Thoracic aorta (tissue), 2 donors: ENCODE measurements around the gene WFDC11. TPM values are rescaled to one million over a fixed set of nuclear protein-coding genes. Genes with fewer than 3 reads are reported as not detected.
"Not testable (repeated sequence)": the region's sequence is repeated elsewhere in the genome, so short reads cannot be mapped to it uniquely, and the experiment has no call there.

ENCODE experiments used
- ATAC-seq: fragments of 150-250 bp; one replicate; pipeline ENCODE4 v1.8.0; 2017; ENCODE audit warnings: low read depth; ENCODE audit not compliant: insufficient number of reproducible peaks, low FRiP score
- DNase-seq: peaks from one replicate; pipeline ENCODE4 v3.0.0-alpha.2; 2020; ENCODE audit warnings: low spot score
- H3K27ac ChIP-seq, 2 donors: fragments of 200-600 bp; sonication (generic); 1 replicate in 1 of 2; 2 replicates in 1 of 2; pipeline ENCODE4 v1.5.1; 2016; ENCODE audit warnings: mild to moderate bottlenecking in 2 of 2, moderate library complexity in 2 of 2
- H3K27me3 ChIP-seq: fragments of 200-600 bp; sonication (generic); replicated peaks from 2 replicates; pipeline ENCODE4 v1.6.0; 2016; ENCODE audit warnings: mild to moderate bottlenecking; ENCODE audit not compliant: insufficient read depth
- H3K36me3 ChIP-seq: fragments of 200-600 bp; sonication (generic); one replicate; pipeline ENCODE4 v1.5.1; 2016
- H3K4me1 ChIP-seq, 2 donors: fragments of 200-600 bp; sonication (generic); 1 replicate in 1 of 2; 2 replicates in 1 of 2; pipeline versions ENCODE4 v1.5.1 to v1.6.0; 2016; ENCODE audit warnings: low read depth in 2 of 2, mild to moderate bottlenecking in 1 of 2; ENCODE audit not compliant: control insufficient read depth in 1 of 2
- H3K4me3 ChIP-seq: fragments of 200-600 bp; sonication (generic); 2 replicates; pipeline ENCODE4 v1.5.1; 2016; ENCODE audit warnings: mild to moderate bottlenecking
- H3K9me3 ChIP-seq: fragments of 200-600 bp; sonication (generic); 2 replicates; pipeline ENCODE4 v1.5.1; 2016
- CTCF ChIP-seq: fragments of 200-600 bp; sonication (generic); IDR thresholded peaks from one replicate; pipeline ENCODE4 v1.5.1; 2019; ENCODE audit warnings: antibody characterized with exemption
- total RNA-seq, 2 donors: library from RNA; depleted of rRNA; stranded (reverse); fragments of >200 nt; gene quantifications; one replicate each; pipeline versions ENCODE4 v1.1.0 to v1.2.3, GENCODE V29; 2016

Gene WFDC11
- total RNA-seq, 2 donors from 2014 or later, result not detected

DNA sequence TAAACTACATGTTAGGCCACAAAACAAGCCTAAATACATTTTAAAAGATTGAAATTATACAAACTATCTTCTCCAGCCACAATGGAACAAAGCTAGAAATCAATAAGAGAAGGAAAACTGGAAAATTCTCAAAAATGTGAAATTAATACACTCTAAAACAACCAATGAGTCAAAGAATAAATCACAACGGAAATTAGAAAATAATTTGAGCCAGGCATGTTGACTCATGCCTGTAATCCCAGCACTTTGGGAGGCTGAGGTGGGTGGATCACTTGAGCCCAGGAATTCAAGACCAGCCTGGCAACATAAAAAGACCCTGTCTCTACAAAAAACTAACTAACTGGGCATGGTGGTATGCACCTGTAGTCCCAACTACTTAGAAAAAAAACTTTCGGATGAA is 25.5 kb upstream of the WFDC11 start:
- H3K27me3 ChIP-seq, result no peaks in the 10 kb centered on the region
- no peak for ATAC-seq
- no peak for TF ChIP-seq CTCF
- no peak overlapping the region for H3K4me3 ChIP-seq
- H3K36me3 ChIP-seq, result no peaks in the 10 kb centered on the region
- H3K9me3 ChIP-seq, result no peaks in the 10 kb centered on the region
- no peaks in the 10 kb centered on the region for H3K4me1 ChIP-seq
- no peak overlapping the region for H3K27ac ChIP-seq
- DNase-seq, result no peak

DNA sequence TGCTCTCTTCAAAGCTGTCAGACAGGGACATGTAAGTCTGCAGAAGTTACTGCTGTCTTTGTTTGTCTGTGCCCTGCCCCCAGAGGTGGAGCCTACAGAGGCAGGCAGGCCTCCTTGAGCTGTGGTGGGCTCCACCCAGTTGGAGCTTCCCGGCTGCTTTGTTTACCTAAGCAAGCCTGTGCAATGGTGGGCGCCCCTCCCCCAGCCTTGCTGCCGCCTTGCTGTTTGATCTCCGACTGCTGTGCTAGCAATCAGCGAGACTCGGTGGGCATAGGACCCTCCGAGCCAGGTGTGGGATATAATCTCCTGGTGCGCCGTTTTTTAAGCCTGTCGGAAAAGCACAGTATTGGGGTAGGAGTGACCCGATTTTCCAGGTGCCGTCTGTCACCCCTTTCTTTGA is 23.3 kb upstream of the WFDC11 start:
- DNase-seq, H3K4me3 ChIP-seq, H3K9me3 ChIP-seq, H3K36me3 ChIP-seq, H3K27me3 ChIP-seq, H3K4me1 ChIP-seq, H3K27ac ChIP-seq, ATAC-seq: not testable (repeated sequence)

DNA sequence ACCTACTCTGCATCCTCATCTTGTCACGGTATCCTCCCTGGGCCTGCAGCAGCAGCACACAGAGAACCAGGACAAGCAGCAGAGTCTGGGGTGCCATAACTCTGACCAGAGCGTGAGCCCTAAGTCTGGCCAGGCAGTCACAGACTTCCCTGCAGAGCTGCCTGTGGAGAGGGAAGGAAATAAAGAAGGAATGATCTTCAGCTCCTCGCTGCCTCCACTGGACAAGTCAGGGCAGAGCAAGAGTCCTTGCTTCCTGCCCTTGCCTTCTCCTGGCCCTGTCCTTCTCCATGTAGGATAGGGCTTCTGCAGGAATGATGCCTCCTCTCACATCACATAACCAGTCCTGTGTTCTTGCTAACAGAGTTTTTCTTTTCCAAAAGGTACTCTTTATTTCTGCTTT is 15.9 kb upstream of the WFDC11 start:
- no peaks in the 10 kb centered on the region for H3K4me1 ChIP-seq
- DNase-seq, result no peak
- H3K36me3 ChIP-seq, result no peaks in the 10 kb centered on the region
- no peak for TF ChIP-seq CTCF
- ATAC-seq, result no peak
- no peak overlapping the region for H3K4me3 ChIP-seq
- H3K27ac ChIP-seq, result no peak overlapping the region
- H3K27me3 ChIP-seq, result no peaks in the 10 kb centered on the region
- no peaks in the 10 kb centered on the region for H3K9me3 ChIP-seq

DNA sequence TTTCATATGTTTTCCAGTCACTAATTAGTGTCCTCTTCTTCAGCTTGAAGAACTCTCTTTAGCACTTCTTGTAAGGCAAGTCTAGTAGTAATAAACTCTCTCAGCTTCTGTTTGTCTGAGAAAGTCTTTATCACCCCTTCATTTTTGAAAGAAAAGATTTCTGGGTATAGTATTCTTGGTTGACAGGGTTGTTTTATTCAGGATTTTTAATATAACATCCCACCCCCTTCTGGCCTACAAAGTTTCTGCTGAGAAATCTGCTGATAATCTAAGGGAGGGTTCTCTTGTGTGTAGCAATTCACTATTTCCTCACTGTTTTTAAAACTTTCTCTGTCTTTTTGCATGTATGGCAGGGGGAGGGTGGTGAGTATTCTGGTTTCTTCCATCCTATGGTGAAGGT is 9.6 kb upstream of the WFDC11 start:
- no peak overlapping the region for H3K27ac ChIP-seq
- ATAC-seq (no peak), DNase-seq (no peak)
- no peak for TF ChIP-seq CTCF
- no peaks in the 10 kb centered on the region for H3K4me1 ChIP-seq
- H3K4me3 ChIP-seq, result no peak overlapping the region
- H3K27me3 ChIP-seq, result no peaks in the 10 kb centered on the region
- H3K36me3 ChIP-seq, result no peaks in the 10 kb centered on the region
- H3K9me3 ChIP-seq, result peaks cover 24% of the 10 kb centered on the region

- no peak for ATAC-seq
- Histone ChIP-seq H3K9me3 (peaks cover 6% of the 10 kb centered on the region), H3K36me3 (no peaks in the 10 kb centered on the region), H3K27ac (no peak overlapping the region), H3K4me3 (no peak overlapping the region), H3K27me3 (no peaks in the 10 kb centered on the region), H3K4me1 (no peaks in the 10 kb centered on the region)
- no peak for DNase-seq
- TF ChIP-seq CTCF, result no peak
Observed at GRCh38 chr20:45672765-45673164, 2.7 kb upstream of the WFDC11 start.

DNA sequence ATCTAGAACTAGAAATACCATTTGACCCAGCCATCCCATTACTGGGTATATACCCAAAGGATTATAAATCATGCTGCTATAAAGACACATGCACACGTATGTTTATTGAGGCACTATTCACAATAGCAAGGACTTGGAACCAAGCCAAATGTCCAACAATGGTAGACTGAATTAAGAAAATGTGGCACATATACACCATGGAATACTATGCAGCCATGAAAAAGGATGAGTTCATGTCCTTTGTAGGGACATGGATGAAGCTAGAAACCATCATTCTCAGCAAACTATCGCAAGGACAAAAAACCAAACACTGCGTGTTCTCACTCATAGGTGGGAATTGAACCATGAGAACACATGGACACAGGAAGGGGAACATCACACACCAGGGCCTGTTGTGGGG is 13.0 kb downstream of the WFDC11 start:
- H3K27ac ChIP-seq, H3K4me1 ChIP-seq, H3K27me3 ChIP-seq, H3K4me3 ChIP-seq, H3K36me3 ChIP-seq, H3K9me3 ChIP-seq, ATAC-seq, DNase-seq: not testable (repeated sequence)

GRCh38 chr20:45651726-45652125 is 18.3 kb downstream of the WFDC11 start:
- H3K9me3 ChIP-seq, H3K27ac ChIP-seq, H3K27me3 ChIP-seq, H3K4me3 ChIP-seq, DNase-seq, H3K4me1 ChIP-seq, H3K36me3 ChIP-seq, ATAC-seq: not testable (repeated sequence)
